GM12801 (cell line): ENCODE results near the gene MAP7D3.

ENCODE experiments used
- TF ChIP-seq, protein P1 (sequence below): IDR thresholded peaks from one replicate; pipeline ENCODE4 v1.5.1; 2011; ENCODE audit warnings: control low read depth; ENCODE audit not compliant: insufficient read length; ENCODE audit errors: extremely low read depth

Gene MAP7D3

DNA sequence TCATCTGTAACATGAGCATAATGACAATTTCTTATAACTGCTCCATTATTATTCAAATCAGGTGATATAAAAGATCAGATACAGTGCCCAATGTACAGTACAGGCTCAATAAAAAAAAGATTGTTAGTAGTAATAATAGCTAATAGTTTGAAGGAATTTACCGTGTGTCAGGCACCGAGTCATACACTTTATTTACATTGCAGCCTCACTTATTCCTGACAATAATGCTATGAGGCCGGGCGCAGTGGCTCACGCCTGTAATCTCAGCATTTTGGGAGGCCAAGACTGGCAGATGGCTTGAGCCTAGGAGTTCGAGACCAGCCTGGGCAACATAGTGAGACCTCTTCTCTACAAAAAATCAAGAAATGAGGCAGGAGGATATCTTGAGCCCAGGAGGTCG lies 10.1 kb upstream of the MAP7D3 start:
- TF ChIP-seq, protein P1, sequence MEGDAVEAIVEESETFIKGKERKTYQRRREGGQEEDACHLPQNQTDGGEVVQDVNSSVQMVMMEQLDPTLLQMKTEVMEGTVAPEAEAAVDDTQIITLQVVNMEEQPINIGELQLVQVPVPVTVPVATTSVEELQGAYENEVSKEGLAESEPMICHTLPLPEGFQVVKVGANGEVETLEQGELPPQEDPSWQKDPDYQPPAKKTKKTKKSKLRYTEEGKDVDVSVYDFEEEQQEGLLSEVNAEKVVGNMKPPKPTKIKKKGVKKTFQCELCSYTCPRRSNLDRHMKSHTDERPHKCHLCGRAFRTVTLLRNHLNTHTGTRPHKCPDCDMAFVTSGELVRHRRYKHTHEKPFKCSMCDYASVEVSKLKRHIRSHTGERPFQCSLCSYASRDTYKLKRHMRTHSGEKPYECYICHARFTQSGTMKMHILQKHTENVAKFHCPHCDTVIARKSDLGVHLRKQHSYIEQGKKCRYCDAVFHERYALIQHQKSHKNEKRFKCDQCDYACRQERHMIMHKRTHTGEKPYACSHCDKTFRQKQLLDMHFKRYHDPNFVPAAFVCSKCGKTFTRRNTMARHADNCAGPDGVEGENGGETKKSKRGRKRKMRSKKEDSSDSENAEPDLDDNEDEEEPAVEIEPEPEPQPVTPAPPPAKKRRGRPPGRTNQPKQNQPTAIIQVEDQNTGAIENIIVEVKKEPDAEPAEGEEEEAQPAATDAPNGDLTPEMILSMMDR: no peak

GRCh38 chrX:136260776-136261175 lies 9.6 kb upstream of the MAP7D3 start:
- TF ChIP-seq, protein P1: no peak

- TF ChIP-seq, protein P1: no peak
Measured at GRCh38 chrX:136259543-136259942, 8.3 kb upstream of the MAP7D3 start.

- TF ChIP-seq, protein P1: no peak
Measured at GRCh38 chrX:136258951-136259350, 7.8 kb upstream of the MAP7D3 start.

DNA sequence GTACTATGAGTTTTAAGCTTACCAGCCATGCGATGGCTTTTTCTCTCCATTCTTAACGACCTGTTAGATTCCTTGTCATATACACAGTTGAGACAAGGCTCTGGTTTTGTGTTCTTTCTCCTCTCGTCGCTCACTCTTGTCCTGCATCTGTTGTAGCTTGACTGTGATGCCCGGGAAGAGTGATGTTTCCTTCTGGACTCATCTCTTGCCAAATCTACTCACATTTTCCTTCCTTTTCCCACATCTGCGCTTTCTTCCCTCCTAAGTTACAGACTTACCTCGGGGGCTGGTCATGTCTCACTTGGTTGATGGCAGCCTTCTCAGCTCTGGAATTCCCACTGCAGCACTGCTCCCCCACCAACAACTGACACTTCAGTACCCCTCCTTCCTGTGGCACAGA lies 4.8 kb upstream of the MAP7D3 start:
- TF ChIP-seq, protein P1: no peak

DNA sequence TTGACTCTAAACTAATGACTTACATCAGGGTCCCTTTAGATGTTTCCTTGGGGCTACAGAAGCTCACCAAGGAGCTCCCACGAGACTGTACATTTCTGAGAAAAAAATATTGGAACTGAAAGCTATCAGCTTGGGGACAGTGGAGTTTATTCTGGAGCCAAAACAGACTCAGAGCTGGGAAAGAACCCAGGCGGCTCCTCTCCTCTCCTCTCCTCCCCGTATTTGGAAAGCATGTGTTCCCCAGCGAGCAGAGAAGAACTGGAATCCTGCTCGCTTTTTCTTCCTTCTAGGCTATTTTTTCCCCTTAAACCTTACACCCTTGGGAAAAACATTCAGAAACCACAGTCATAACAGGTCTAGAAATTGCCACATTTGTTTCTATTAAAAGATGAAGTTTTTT lies 4.3 kb upstream of the MAP7D3 start:
- TF ChIP-seq, protein P1: no peak

DNA sequence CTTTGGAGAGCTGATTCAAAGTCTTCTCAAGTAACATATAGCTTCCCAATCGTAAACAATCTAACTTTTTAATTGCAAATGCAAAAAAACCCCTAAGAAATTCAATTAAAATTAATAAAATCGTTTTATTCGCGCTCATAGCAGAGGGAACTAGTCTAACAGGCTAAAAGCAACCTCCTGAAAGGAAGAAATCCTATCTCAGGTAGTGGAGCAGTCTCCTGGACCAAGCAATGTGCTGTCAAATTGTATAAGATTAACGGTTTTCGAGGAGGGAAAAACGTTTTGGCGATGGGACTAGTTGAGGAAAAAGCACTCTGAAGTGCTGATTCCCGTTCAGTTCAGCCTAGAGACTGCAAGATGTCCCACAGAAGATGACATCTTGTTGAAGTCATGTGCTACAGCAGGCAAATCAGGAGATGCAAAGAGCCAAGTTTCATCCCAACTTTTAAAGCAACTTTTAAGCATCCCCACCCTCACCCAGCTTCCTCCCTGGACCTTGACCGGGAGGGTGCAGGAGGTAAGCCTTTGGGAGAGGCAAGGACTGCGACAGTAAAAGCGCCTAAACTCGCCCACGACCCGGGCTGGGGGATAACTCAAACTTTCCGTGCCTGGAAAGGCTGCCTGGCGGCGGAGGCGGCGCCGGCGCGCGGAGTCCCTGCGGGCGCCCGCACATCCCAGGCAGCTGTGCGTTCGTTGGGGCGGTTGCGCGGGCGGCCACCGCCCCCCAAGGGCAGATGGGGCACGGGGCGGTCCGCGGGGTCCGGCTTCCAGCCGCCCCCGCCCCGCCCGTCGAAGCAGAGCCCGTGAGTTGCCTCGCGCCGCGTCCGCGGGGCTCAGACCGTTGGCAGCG lies 784 bp downstream of the MAP7D3 start:
- TF ChIP-seq, protein P1: no peak

DNA sequence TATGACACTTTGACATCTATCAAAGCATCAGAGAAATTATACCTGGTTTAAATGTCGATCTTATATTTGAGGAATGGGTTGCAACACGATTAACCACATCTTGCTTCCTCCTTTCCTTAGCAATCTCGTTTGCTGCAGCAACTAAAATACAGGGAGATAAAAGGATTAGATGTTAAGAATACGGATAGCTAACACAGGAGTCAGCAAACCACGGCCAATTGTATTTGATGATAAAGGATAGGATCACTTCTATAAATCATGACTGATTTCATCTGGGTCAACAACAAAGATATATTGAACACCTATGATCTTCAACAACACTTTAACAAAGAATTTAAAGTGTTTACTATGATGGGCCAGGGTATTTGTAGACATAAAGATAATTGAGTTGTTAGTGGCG lies 5.0 kb downstream of the MAP7D3 start:
- TF ChIP-seq, protein P1: no peak
